GM12878 (cell line): ENCODE measurements around the gene PPIG. TPM values are rescaled to one million over a fixed set of nuclear protein-coding genes. Genes with fewer than 3 reads are reported as not detected.

Experiments
- ATAC-seq: fragments of 200-7000 bp; cut with Tn5 transposase; 3 replicates; pipeline ENCODE4 v1.9.1; 2020; ENCODE audit warnings: mild to moderate bottlenecking, moderate library complexity
- BruUV-seq: library from RNA; stranded (reverse); fragments of 400-500 nt; replicated peaks from 2 replicates; lab custom pipeline; 2021; lab: Mats Ljungman, UMichigan
- CTCF ChIA-PET: fragments of 300-600 bp; sonication (Branson Sonifier 250); formaldehyde crosslinking; extraction: SDS; loops from one replicate; lab custom pipeline; 2021; ENCODE audit warnings: inconsistent platforms; lab: Yijun Ruan, JAX
- POLR2A ChIA-PET: fragments of 350-600 bp; formaldehyde crosslinking; extraction: SDS; loops from one replicate; lab custom pipeline; 2021; ENCODE audit warnings: inconsistent platforms; lab: Charles Lee
- RAD21 ChIA-PET: fragments of 300-600 bp; sonication (Branson Sonifier 250); formaldehyde crosslinking; loops from one replicate; lab custom pipeline; 2023; ENCODE audit warnings: antibody characterized with exemption; ENCODE audit not compliant: unreplicated experiment; lab: Charles Lee
- SMC1A ChIA-PET: fragments of 300-600 bp; sonication (Branson Sonifier 250); formaldehyde crosslinking; loops from one replicate; lab custom pipeline; 2023; ENCODE audit not compliant: unreplicated experiment, uncharacterized antibody; lab: Charles Lee
- DNase-seq: peaks from one replicate; pipeline ENCODE4 v3.0.0-alpha.2; 2011; ENCODE audit warnings: low read depth, low spot score
- FAIRE-seq: peaks from 3 replicates; lab custom pipeline; 2011; peaks lifted over from hg19 to GRCh38; lab: Jason Lieb, UNC
- H2AFZ ChIP-seq: 2 replicates; pipeline ENCODE4 v1.6.0; 2011; ENCODE audit warnings: low read depth, low read length, control low read depth; ENCODE audit not compliant: control insufficient read depth
- H3K27ac ChIP-seq: 2 replicates; pipeline ENCODE4 v1.5.1; 2011; ENCODE audit warnings: control low read depth; ENCODE audit not compliant: control insufficient read depth, insufficient read depth
- H3K27me3 ChIP-seq, 2 experiments: replicated peaks in 1 of 2; 2 replicates each; pipeline versions ENCODE4 v1.6.0 to v1.6.1; 2011; ENCODE audit warnings: low read length in 1 of 2; ENCODE audit not compliant: control insufficient read depth in 2 of 2, insufficient read depth in 2 of 2
- H3K36me3 ChIP-seq, 2 experiments: 2 replicates each; pipeline ENCODE4 v1.5.1; 2011; ENCODE audit warnings: low read length in 1 of 2; ENCODE audit not compliant: control insufficient read depth in 2 of 2, insufficient read depth in 2 of 2
- H3K4me1 ChIP-seq: 2 replicates; pipeline ENCODE4 v1.6.1; 2011; ENCODE audit warnings: mild to moderate bottlenecking, low read length, moderate library complexity, mixed read lengths; ENCODE audit not compliant: control insufficient read depth, insufficient read depth
- H3K4me2 ChIP-seq: 2 replicates; pipeline ENCODE4 v1.6.0; 2011; ENCODE audit warnings: control low read depth; ENCODE audit not compliant: control insufficient read depth, insufficient read depth
- H3K4me3 ChIP-seq: fragments of 200-600 bp; sonication (generic); 2 replicates; pipeline ENCODE4 v1.5.1; 2016
- H3K79me2 ChIP-seq: 2 replicates; pipeline ENCODE4 v1.6.0; 2011; ENCODE audit warnings: low read length; ENCODE audit not compliant: control insufficient read depth, insufficient read depth
- H3K9ac ChIP-seq: 2 replicates; pipeline ENCODE4 v1.8.0; 2011; ENCODE audit warnings: low read length, control low read depth, mixed read lengths; ENCODE audit not compliant: control insufficient read depth, insufficient read depth
- H3K9me3 ChIP-seq: replicated peaks from 3 replicates; pipeline ENCODE4 v1.5.1; 2011; ENCODE audit warnings: mild to moderate bottlenecking, low read length; ENCODE audit not compliant: control insufficient read depth, insufficient read depth
- H4K20me1 ChIP-seq: 2 replicates; pipeline ENCODE4 v1.6.0; 2011; ENCODE audit not compliant: control insufficient read depth, insufficient read depth
- GABPA ChIP-seq: IDR thresholded peaks from 2 replicates; pipeline ENCODE4 v1.6.1; 2014; ENCODE audit warnings: antibody characterized with exemption, low read depth, mild to moderate bottlenecking, inconsistent platforms
- KAT2A ChIP-seq: conservative IDR thresholded peaks from 2 replicates; pipeline ENCODE4 v1.6.1; 2011; ENCODE audit warnings: low read depth, low read length; ENCODE audit not compliant: control insufficient read depth
- NBN ChIP-seq: fragments of 450-650 bp; IDR thresholded peaks from 2 replicates; pipeline ENCODE4 v1.6.1; 2016
- RAD21 ChIP-seq: IDR thresholded peaks from 2 replicates; pipeline ENCODE4 v1.6.1; 2011; ENCODE audit warnings: mild to moderate bottlenecking, low read depth, low read length, moderate library complexity; ENCODE audit not compliant: insufficient read depth
- RUNX3 ChIP-seq: IDR thresholded peaks from 2 replicates; pipeline ENCODE4 v1.6.1; 2012; ENCODE audit warnings: low read length, inconsistent platforms
- YY1 ChIP-seq: IDR thresholded peaks from 2 replicates; pipeline ENCODE4 v1.6.1; 2011; ENCODE audit warnings: low read depth, mild to moderate bottlenecking, low read length
- ZNF24 ChIP-seq: fragments of 450-650 bp; IDR thresholded peaks from 2 replicates; pipeline ENCODE4 v1.6.1; 2017; ENCODE audit warnings: antibody characterized with exemption, mild to moderate bottlenecking
- WGBS: methylation state at CpG from one replicate; pipeline ENCODE4 v1.1.6; 2016; ENCODE audit warnings: low lambda C conversion rate; ENCODE audit not compliant: insufficient replicate concordance, insufficient coverage; ENCODE audit errors: missing lambda C conversion rate; 5-methylcytosine and 5-hydroxymethylcytosine counted together
- in situ Hi-C: fragments of 300-500 bp; cut with MboI; formaldehyde crosslinking; loops from 9 replicates; pipeline ENCODE4 v1.14.3; 2018; ENCODE audit warnings: mixed read lengths
- intact Hi-C: fragments of 100-400 bp; cut with micrococcal nuclease; formaldehyde crosslinking; loops from one replicate; pipeline ENCODE4 v1.14.2; 2022; ENCODE audit not compliant: unreplicated experiment
- polyA plus RNA-seq, 11 experiments: library from polyadenylated mRNA; depleted of rRNA in 4 of 11; unstranded in 6 of 11; stranded (reverse) in 5 of 11; fragments of >200 nt; fragmentation: Nextera tagmentation in 4 of 11; fragmentation: Illumina TruSeq in 1 of 11; extraction: Ambion mirVana in 4 of 11; extraction: Trizol in 1 of 11; gene quantifications; 1 replicate in 1 of 11; 2 replicates in 10 of 11; pipeline versions ENCODE4 v1.2.1 to v1.2.3, GENCODE V29; 2011 to 2016; ENCODE audit warnings: inconsistent platforms in 2 of 11, missing spikeins in 2 of 11, low read depth in 1 of 11
- total RNA-seq, 4 experiments: library from RNA; depleted of rRNA in 3 of 4; stranded (reverse); fragments of >200 nt in 3 of 4; fragmentation: Illumina TruSeq in 1 of 4; extraction: Trizol in 1 of 4; gene quantifications; 2 replicates each; pipeline versions ENCODE4 v1.2.1 to v1.2.3, GENCODE V29; 2013 to 2021
- TF ChIP-seq, protein P1 (sequence below), 3 experiments: IDR thresholded peaks in 2 of 3; conservative IDR thresholded peaks in 1 of 3; 2 replicates each; pipeline ENCODE4 v1.5.1; 2011; ENCODE audit warnings: low read depth in 3 of 3, low read length in 3 of 3, mild to moderate bottlenecking in 3 of 3, control low read depth in 2 of 3, moderate library complexity in 2 of 3, inconsistent platforms in 1 of 3, mixed read lengths in 1 of 3; ENCODE audit not compliant: control insufficient read depth in 2 of 3, insufficient read depth in 1 of 3; ENCODE audit errors: extremely low read depth in 1 of 3

The PPIG gene
- total and polyA plus RNA-seq, 10 of the 15 experiments (the other 5 are each of a cell fraction or from before 2014, with no cell fraction given) = 22.3 to 147 (median 95.2) TPM

DNA sequence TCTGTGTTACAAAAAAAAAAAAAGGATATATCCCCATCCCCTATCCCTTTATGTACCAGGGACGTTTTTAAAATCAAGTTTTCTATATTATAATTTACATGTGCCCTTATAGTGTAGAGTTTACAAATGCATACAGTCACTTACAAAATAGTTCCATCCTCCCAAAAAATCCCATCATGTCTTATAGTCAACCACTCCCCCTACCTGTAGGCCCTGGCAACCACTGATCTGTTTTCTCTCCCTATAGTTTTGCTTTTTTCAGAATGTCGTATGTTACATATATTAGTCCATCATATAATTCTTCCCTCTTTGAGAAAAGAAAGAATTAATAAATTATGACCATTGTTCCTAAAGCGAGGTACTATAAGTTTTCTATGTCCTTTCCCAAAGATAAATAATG, 92.2 kb downstream of the PPIG start:
- no peaks in the 10 kb centered on the region for H3K36me3 ChIP-seq
- ChIA-PET RAD21 (no interaction called here), CTCF (no interaction called here)
- H2AFZ ChIP-seq = no peak overlapping the region
- H3K4me3 ChIP-seq = no peak overlapping the region
- in situ Hi-C loops = no loop called here
- FAIRE-seq (no peak), ATAC-seq (no peak)
- H3K79me2 ChIP-seq = no peaks in the 10 kb centered on the region
- no TSS peak for BruUV-seq
- no peak overlapping the region for H3K27ac ChIP-seq
- no peaks in the 10 kb centered on the region for H3K27me3 ChIP-seq
- no peak overlapping the region for H3K9ac ChIP-seq
- no peaks in the 10 kb centered on the region for H3K4me1 ChIP-seq
- WGBS = 0% methylated on average over 3 of the region's 3 CpGs
- no peaks in the 10 kb centered on the region for H3K9me3 ChIP-seq
- H3K4me2 ChIP-seq = no peak overlapping the region
- TF ChIP-seq RAD21 (peak; percentile 40), ZNF24 (no peak), KAT2A (no peak), YY1 (no peak)
- TF ChIP-seq, protein P1, sequence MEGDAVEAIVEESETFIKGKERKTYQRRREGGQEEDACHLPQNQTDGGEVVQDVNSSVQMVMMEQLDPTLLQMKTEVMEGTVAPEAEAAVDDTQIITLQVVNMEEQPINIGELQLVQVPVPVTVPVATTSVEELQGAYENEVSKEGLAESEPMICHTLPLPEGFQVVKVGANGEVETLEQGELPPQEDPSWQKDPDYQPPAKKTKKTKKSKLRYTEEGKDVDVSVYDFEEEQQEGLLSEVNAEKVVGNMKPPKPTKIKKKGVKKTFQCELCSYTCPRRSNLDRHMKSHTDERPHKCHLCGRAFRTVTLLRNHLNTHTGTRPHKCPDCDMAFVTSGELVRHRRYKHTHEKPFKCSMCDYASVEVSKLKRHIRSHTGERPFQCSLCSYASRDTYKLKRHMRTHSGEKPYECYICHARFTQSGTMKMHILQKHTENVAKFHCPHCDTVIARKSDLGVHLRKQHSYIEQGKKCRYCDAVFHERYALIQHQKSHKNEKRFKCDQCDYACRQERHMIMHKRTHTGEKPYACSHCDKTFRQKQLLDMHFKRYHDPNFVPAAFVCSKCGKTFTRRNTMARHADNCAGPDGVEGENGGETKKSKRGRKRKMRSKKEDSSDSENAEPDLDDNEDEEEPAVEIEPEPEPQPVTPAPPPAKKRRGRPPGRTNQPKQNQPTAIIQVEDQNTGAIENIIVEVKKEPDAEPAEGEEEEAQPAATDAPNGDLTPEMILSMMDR (IDR thresholded peaks at IDR 0.05 in 2 of 3, conservative IDR thresholded peaks at IDR 0.05 in 1 of 3; ENCODE audit: control insufficient read depth in 2 of 3, extremely low read depth in 1 of 3, insufficient read depth in 1 of 3, low read depth in 3 of 3, low read length in 3 of 3) = peak; percentile 22 to 31 (median 26); a peak in 3 of 6 replicates
- TF ChIP-seq, all 136 proteins: peak for 2
- ChIA-PET POLR2A (no interaction called here), SMC1A (no interaction called here)
- DNase-seq = no peak
- intact Hi-C loops = no loop called here
- no peaks in the 10 kb centered on the region for H4K20me1 ChIP-seq

DNA sequence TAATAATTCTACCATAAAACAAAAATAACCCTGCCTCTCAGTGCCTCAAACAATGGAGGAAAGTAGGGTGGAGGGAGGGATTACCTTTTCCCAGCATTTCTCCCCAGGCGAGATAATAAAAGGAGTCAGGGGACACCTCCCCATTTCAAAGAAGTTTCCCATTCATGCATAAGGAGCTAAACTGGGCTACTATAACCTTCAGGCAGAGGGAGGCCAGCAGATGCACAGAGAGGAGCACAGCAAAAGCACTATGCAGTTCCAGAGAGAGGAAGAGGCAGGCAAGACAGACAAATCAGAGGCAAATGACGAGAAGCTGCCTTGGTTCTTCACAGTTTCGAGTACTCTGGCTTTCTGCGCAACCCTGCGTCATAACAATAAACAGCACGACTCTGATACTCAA, 92.7 kb downstream of the PPIG start:
- no peaks in the 10 kb centered on the region for H3K4me1 ChIP-seq
- ChIA-PET RAD21 (no interaction called here), CTCF (interaction anchor here (0.7 kb wide), 2 partner anchors 9 to 17 kb away, joined by 3 to 4 read pairs; no protein-coding TSS in a partner anchor), POLR2A (no interaction called here), SMC1A (no interaction called here)
- TF ChIP-seq GABPA (no peak), NBN (no peak), RUNX3 (no peak)
- ATAC-seq (no peak), FAIRE-seq (no peak), DNase-seq (no peak)
- H3K4me2 ChIP-seq = no peak overlapping the region
- no peaks in the 10 kb centered on the region for H3K27me3 ChIP-seq
- no peaks in the 10 kb centered on the region for H4K20me1 ChIP-seq
- no peak overlapping the region for H2AFZ ChIP-seq
- no peak overlapping the region for H3K9ac ChIP-seq
- intact Hi-C loops (no loop called here), in situ Hi-C loops (no loop called here)
- no peaks in the 10 kb centered on the region for H3K9me3 ChIP-seq
- no TSS peak for BruUV-seq
- WGBS = 76% methylated on average over 6 of the region's 6 CpGs
- no peak overlapping the region for H3K27ac ChIP-seq
- H3K4me3 ChIP-seq = no peak overlapping the region
- H3K36me3 ChIP-seq = no peaks in the 10 kb centered on the region
- H3K79me2 ChIP-seq = no peaks in the 10 kb centered on the region
